Measurements from ENCODE around the gene PRIMA1. TPM values are rescaled to one million over a fixed set of nuclear protein-coding genes. Genes with fewer than 3 reads are reported as not detected.

PRIMA1 gene
- total RNA-seq, 2 donors from 2014 or later: 10.0 to 20.8 TPM

- Mint-ChIP-seq H3K9me3 (peaks cover 2% of the 10 kb centered on the region), H3K27ac (peak overlapping the region; percentile 92), H3K27me3 (ENCODE audit: insufficient read depth) (peaks cover 37% of the 10 kb centered on the region), H3K36me3 (ENCODE audit: low read depth) (peaks cover 12% of the 10 kb centered on the region), H3K4me1 (peaks cover 41% of the 10 kb centered on the region), H3K4me3 (peak overlapping the region; percentile 85)
- DNase-seq: peak; percentile 85
- peaks cover 14% of the 10 kb centered on the region for H3K4me1 ChIP-seq (ENCODE audit: control insufficient read depth, insufficient read depth, low read length)
- H3K27ac ChIP-seq (ENCODE audit: low read depth, low read length): no peak overlapping the region
- peaks cover 5% of the 10 kb centered on the region for H3K27me3 ChIP-seq (ENCODE audit: control insufficient read depth, insufficient read depth, low read length, poor library complexity, severe bottlenecking)
- WGBS, 2 experiments (ENCODE audit: insufficient coverage in 1 of 2, insufficient read length in 1 of 2): 41 to 47% methylated on average over 23 to 29 of the region's 29 CpGs
- H3K9me3 ChIP-seq (ENCODE audit: control insufficient read depth, low read length): no peaks in the 10 kb centered on the region
- H3K9ac ChIP-seq (ENCODE audit: extremely low read depth, low read length, poor library complexity, severe bottlenecking): peak overlapping the region; percentile 61
- H3K4me3 ChIP-seq (ENCODE audit: low read length): peak overlapping the region; percentile 92
- TF ChIP-seq, protein P1, sequence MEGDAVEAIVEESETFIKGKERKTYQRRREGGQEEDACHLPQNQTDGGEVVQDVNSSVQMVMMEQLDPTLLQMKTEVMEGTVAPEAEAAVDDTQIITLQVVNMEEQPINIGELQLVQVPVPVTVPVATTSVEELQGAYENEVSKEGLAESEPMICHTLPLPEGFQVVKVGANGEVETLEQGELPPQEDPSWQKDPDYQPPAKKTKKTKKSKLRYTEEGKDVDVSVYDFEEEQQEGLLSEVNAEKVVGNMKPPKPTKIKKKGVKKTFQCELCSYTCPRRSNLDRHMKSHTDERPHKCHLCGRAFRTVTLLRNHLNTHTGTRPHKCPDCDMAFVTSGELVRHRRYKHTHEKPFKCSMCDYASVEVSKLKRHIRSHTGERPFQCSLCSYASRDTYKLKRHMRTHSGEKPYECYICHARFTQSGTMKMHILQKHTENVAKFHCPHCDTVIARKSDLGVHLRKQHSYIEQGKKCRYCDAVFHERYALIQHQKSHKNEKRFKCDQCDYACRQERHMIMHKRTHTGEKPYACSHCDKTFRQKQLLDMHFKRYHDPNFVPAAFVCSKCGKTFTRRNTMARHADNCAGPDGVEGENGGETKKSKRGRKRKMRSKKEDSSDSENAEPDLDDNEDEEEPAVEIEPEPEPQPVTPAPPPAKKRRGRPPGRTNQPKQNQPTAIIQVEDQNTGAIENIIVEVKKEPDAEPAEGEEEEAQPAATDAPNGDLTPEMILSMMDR (conservative IDR thresholded peaks at IDR 0.05): no peak
- no peaks in the 10 kb centered on the region for H3K36me3 ChIP-seq (ENCODE audit: control insufficient read depth, insufficient read depth, low read length)
Measured at GRCh38 chr14:93789228-93790130, 1.2 kb upstream of the PRIMA1 start.

GRCh38 chr14:93788543-93789227, 400 bp upstream of the PRIMA1 start:
- 0% methylated on average over 6 to 79 of the region's 79 CpGs for WGBS, 2 experiments (ENCODE audit: insufficient coverage in 1 of 2, insufficient read length in 1 of 2)
- Mint-ChIP-seq H3K36me3 (ENCODE audit: low read depth) (peaks cover 18% of the 10 kb centered on the region), H3K9me3 (peaks cover 2% of the 10 kb centered on the region), H3K4me1 (peaks cover 41% of the 10 kb centered on the region), H3K27me3 (ENCODE audit: insufficient read depth) (peaks cover 36% of the 10 kb centered on the region), H3K4me3 (peak overlapping the region; percentile 85), H3K27ac (peak overlapping the region; percentile 92)
- Histone ChIP-seq H3K4me1 (ENCODE audit: control insufficient read depth, insufficient read depth, low read length) (peaks cover 14% of the 10 kb centered on the region), H3K36me3 (ENCODE audit: control insufficient read depth, insufficient read depth, low read length) (peaks cover 3% of the 10 kb centered on the region), H3K9me3 (ENCODE audit: control insufficient read depth, low read length) (no peaks in the 10 kb centered on the region), H3K9ac (ENCODE audit: extremely low read depth, low read length, poor library complexity, severe bottlenecking) (peak overlapping the region; percentile 61), H3K27me3 (ENCODE audit: control insufficient read depth, insufficient read depth, low read length, poor library complexity, severe bottlenecking) (peaks cover 5% of the 10 kb centered on the region), H3K27ac (ENCODE audit: low read depth, low read length) (peak overlapping the region; percentile 36), H3K4me3 (ENCODE audit: low read length) (peak overlapping the region; percentile 92)
- TF ChIP-seq, protein P1 (conservative IDR thresholded peaks at IDR 0.05): peak; percentile 40
- DNase-seq: no peak

GRCh38 chr14:93787465-93788292, 606 bp downstream of the PRIMA1 start:
- peak overlapping the region; percentile 20 for H3K27ac Mint-ChIP-seq
- H3K9me3 Mint-ChIP-seq: peaks cover 2% of the 10 kb centered on the region
- Histone ChIP-seq H3K4me1 (ENCODE audit: control insufficient read depth, insufficient read depth, low read length) (peaks cover 14% of the 10 kb centered on the region), H3K27ac (ENCODE audit: low read depth, low read length) (no peak overlapping the region), H3K9ac (ENCODE audit: extremely low read depth, low read length, poor library complexity, severe bottlenecking) (peak overlapping the region; percentile 61), H3K4me3 (ENCODE audit: low read length) (peak overlapping the region; percentile 92), H3K36me3 (ENCODE audit: control insufficient read depth, insufficient read depth, low read length) (peaks cover 10% of the 10 kb centered on the region), H3K27me3 (ENCODE audit: control insufficient read depth, insufficient read depth, low read length, poor library complexity, severe bottlenecking) (peaks cover 5% of the 10 kb centered on the region), H3K9me3 (ENCODE audit: control insufficient read depth, low read length) (no peaks in the 10 kb centered on the region)
- H3K36me3 Mint-ChIP-seq (ENCODE audit: low read depth): peaks cover 28% of the 10 kb centered on the region
- H3K4me1 Mint-ChIP-seq: peaks cover 41% of the 10 kb centered on the region
- DNase-seq: peak; percentile 89
- WGBS, 2 experiments (ENCODE audit: insufficient coverage in 1 of 2, insufficient read length in 1 of 2): 6 to 11% methylated on average over 31 to 52 of the region's 52 CpGs
- TF ChIP-seq, protein P1 (conservative IDR thresholded peaks at IDR 0.05): no peak
- peak overlapping the region; percentile 85 for H3K4me3 Mint-ChIP-seq
- peaks cover 33% of the 10 kb centered on the region for H3K27me3 Mint-ChIP-seq (ENCODE audit: insufficient read depth)

Data from endodermal cell (in vitro differentiated cells).